B cell (primary cell): ENCODE data around the gene PSMB10. TPM values are rescaled to one million over a fixed set of nuclear protein-coding genes. Genes with fewer than 3 reads are reported as not detected.

Experiments
- ATAC-seq: fragments of 200-7000 bp; cut with Tn5 transposase; one replicate; pipeline ENCODE4 v1.10.0; 2021; ENCODE audit warnings: low read depth, mild to moderate bottlenecking, moderate number of reproducible peaks, moderate library complexity
- CTCF ChIA-PET: fragments of 350-600 bp; sonication (Branson Sonifier 250); formaldehyde crosslinking; loops from one replicate; lab custom pipeline; 2021; ENCODE audit warnings: antibody characterized with exemption, inconsistent platforms; lab: Charles Lee
- POLR2A ChIA-PET: fragments of 350-600 bp; sonication (Branson Sonifier 250); formaldehyde crosslinking; loops from one replicate; lab custom pipeline; 2021; ENCODE audit warnings: antibody characterized with exemption; lab: Charles Lee
- DNase-seq: peaks from one replicate; pipeline ENCODE4 v3.0.0; 2013
- H2AFZ ChIP-seq: 2 replicates; pipeline ENCODE4 v1.6.1; 2012; ENCODE audit warnings: mild to moderate bottlenecking, low read depth, low read length; ENCODE audit not compliant: insufficient read depth, poor library complexity, severe bottlenecking
- H3K27ac ChIP-seq, 2 donors: 1 replicate in 1 of 2; 2 replicates in 1 of 2; pipeline ENCODE4 v1.5.1; 2012 to 2013; ENCODE audit warnings: low read length in 2 of 2, mild to moderate bottlenecking in 2 of 2, moderate library complexity in 1 of 2
- H3K27me3 ChIP-seq, 4 experiments: fragments of 200-600 bp in 1 of 4; sonication (generic) in 1 of 4; replicated peaks in 1 of 4; 1 replicate in 2 of 4; 2 replicates in 2 of 4; pipeline versions ENCODE4 v1.6.1 to v1.7.0; 2013 to 2016; ENCODE audit warnings: low read length in 3 of 4, mild to moderate bottlenecking in 2 of 4, mixed read lengths in 1 of 4, moderate library complexity in 1 of 4; ENCODE audit not compliant: insufficient read depth in 4 of 4, control insufficient read depth in 3 of 4; ENCODE audit errors: control extremely low read depth in 1 of 4
- H3K36me3 ChIP-seq, 2 experiments: replicated peaks in 1 of 2; 1 replicate in 1 of 2; 2 replicates in 1 of 2; pipeline versions ENCODE4 v1.6.1 to v1.7.1; 2013; ENCODE audit warnings: low read length in 1 of 2; ENCODE audit not compliant: insufficient read depth in 2 of 2, control insufficient read depth in 1 of 2; ENCODE audit errors: control extremely low read depth in 1 of 2, extremely low read depth in 1 of 2
- H3K4me1 ChIP-seq, 2 donors: fragments of 200-600 bp in 1 of 2; sonication (generic) in 1 of 2; 1 replicate in 1 of 2; 2 replicates in 1 of 2; pipeline versions ENCODE4 v1.5.1 to v1.6.1; 2013 to 2017; ENCODE audit warnings: low read length in 2 of 2; ENCODE audit not compliant: control insufficient read depth in 2 of 2, insufficient read depth in 2 of 2
- H3K4me2 ChIP-seq: replicated peaks from 2 replicates; pipeline ENCODE3; 2012; ENCODE audit warnings: mild to moderate bottlenecking, low read depth, low read length; ENCODE audit not compliant: poor library complexity, severe bottlenecking
- H3K4me3 ChIP-seq, 5 experiments: fragments of 200-600 bp in 1 of 5; sonication (generic) in 1 of 5; 1 replicate in 3 of 5; 2 replicates in 2 of 5; pipeline versions ENCODE4 v1.5.1 to v1.7.0; 2011 to 2016; ENCODE audit warnings: low read length in 4 of 5, mild to moderate bottlenecking in 4 of 5, low read depth in 2 of 5, control low read depth in 1 of 5, moderate library complexity in 1 of 5; ENCODE audit not compliant: insufficient read depth in 1 of 5; ENCODE audit errors: control extremely low read depth in 1 of 5, extremely low read depth in 1 of 5
- H3K79me2 ChIP-seq: fragments of 200-600 bp; sonication (generic); one replicate; pipeline ENCODE4 v1.6.0; 2016; ENCODE audit warnings: low read length; ENCODE audit not compliant: control insufficient read depth, insufficient read depth
- H3K9ac ChIP-seq: fragments of 200-600 bp; sonication (generic); 2 replicates; pipeline ENCODE4 v1.6.1; 2017; ENCODE audit warnings: mild to moderate bottlenecking, low read length, moderate library complexity
- H3K9me3 ChIP-seq, 3 donors: one replicate each; pipeline versions ENCODE4 v1.6.1 to v1.7.1; 2013; ENCODE audit warnings: low read length in 2 of 3; ENCODE audit not compliant: control insufficient read depth in 2 of 3, insufficient read depth in 1 of 3; ENCODE audit errors: control extremely low read depth in 1 of 3
- H4K20me1 ChIP-seq: 2 replicates; pipeline ENCODE4 v1.6.0; 2012; ENCODE audit warnings: mild to moderate bottlenecking, low read length; ENCODE audit not compliant: insufficient read depth, control insufficient read depth, poor library complexity, severe bottlenecking
- H3K27ac Mint-ChIP-seq: one replicate; pipeline ENCODE4 v1.8.0; 2021; ENCODE audit warnings: mixed read lengths
- H3K27me3 Mint-ChIP-seq: one replicate; pipeline ENCODE4 v1.8.0; 2021; ENCODE audit warnings: mixed read lengths
- H3K4me1 Mint-ChIP-seq: one replicate; pipeline ENCODE4 v1.8.0; 2021; ENCODE audit warnings: mixed read lengths
- H3K4me3 Mint-ChIP-seq: one replicate; pipeline ENCODE4 v1.8.0; 2021; ENCODE audit warnings: mixed read lengths
- H3K9me3 Mint-ChIP-seq: one replicate; pipeline ENCODE4 v1.8.0; 2022; ENCODE audit warnings: mixed read lengths; ENCODE audit not compliant: insufficient read depth
- EZH2 ChIP-seq: IDR thresholded peaks from 2 replicates; pipeline ENCODE4 v1.6.1; 2012; ENCODE audit warnings: borderline replicate concordance, low read depth, mild to moderate bottlenecking, moderate library complexity, low read length; ENCODE audit not compliant: insufficient read depth, poor library complexity, severe bottlenecking
- WGBS: methylation state at CpG from one replicate; pipeline ENCODE4 v1.1.5; 2013; ENCODE audit warnings: missing lambda C conversion rate; ENCODE audit not compliant: insufficient coverage; 5-methylcytosine and 5-hydroxymethylcytosine counted together
- intact Hi-C: fragments of 100-400 bp; cut with micrococcal nuclease; formaldehyde crosslinking; loops from one replicate; pipeline ENCODE4 v1.10.0; 2022
- polyA plus RNA-seq: library from polyadenylated mRNA; depleted of rRNA; stranded (reverse); fragments of >200 nt; gene quantifications from 2 replicates; pipeline ENCODE4 v1.2.3, GENCODE V29; 2012
- total RNA-seq, 2 donors: library from RNA; stranded (reverse); fragments of 120-200 nt in 1 of 2; gene quantifications; 1 replicate in 1 of 2; 2 replicates in 1 of 2; pipeline versions ENCODE4 v1.2.3 to v1.2.4, GENCODE V29; 2013 to 2022
- TF ChIP-seq, protein P1 (sequence below): fragments of 200-600 bp; IDR thresholded peaks from one replicate; pipeline ENCODE4 v1.8.0; 2022; ENCODE audit warnings: antibody characterized with exemption, mild to moderate bottlenecking

The PSMB10 gene
- total and polyA plus RNA-seq, 2 donors (not counting 1 experiment from before 2014, with no cell fraction given), result 167 to 176 TPM

DNA sequence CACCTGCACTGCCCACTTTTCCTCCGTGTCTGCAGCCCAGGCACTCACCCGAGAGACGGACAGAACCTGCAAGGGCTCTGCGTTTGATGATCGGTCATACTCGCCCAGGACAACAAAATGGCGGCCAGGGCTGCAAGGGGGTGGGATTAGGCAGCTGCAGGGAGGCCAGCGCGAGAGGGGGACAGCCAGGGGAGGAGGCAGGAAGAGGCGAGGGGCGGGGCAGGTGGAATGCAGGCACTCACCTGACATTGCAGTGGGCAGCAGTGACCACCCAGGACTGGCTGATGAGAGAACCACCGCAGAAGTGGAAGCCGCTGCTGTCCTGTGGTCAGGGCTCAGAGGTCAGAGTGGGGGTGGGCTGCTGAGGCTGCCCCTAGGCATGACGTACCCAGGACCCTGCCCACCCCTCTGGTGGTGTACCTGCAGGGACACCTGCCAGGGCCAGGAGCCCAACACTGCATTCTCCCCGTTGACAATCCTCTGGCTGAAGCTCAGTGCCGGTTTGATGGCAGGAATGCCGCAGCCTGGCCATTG, 5.9 kb downstream of the PSMB10 start:
- Histone ChIP-seq H3K9ac (no peak overlapping the region), H3K36me3 (peaks cover 7 to 63% of the 10 kb centered on the region in 2 experiments), H3K9me3 (no peaks in the 10 kb centered on the region), H3K4me2 (no peak overlapping the region), H4K20me1 (peaks cover 59% of the 10 kb centered on the region), H3K27ac (no peak overlapping the region), H3K79me2 (peaks cover 35% of the 10 kb centered on the region), H3K4me1 (peaks cover 13 to 23% of the 10 kb centered on the region in 2 donors), H3K4me3 (no peak overlapping the region), H3K27me3 (no peaks in the 10 kb centered on the region), H2AFZ (no peak overlapping the region)
- TF ChIP-seq, protein P1, sequence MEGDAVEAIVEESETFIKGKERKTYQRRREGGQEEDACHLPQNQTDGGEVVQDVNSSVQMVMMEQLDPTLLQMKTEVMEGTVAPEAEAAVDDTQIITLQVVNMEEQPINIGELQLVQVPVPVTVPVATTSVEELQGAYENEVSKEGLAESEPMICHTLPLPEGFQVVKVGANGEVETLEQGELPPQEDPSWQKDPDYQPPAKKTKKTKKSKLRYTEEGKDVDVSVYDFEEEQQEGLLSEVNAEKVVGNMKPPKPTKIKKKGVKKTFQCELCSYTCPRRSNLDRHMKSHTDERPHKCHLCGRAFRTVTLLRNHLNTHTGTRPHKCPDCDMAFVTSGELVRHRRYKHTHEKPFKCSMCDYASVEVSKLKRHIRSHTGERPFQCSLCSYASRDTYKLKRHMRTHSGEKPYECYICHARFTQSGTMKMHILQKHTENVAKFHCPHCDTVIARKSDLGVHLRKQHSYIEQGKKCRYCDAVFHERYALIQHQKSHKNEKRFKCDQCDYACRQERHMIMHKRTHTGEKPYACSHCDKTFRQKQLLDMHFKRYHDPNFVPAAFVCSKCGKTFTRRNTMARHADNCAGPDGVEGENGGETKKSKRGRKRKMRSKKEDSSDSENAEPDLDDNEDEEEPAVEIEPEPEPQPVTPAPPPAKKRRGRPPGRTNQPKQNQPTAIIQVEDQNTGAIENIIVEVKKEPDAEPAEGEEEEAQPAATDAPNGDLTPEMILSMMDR, result no peak
- TF ChIP-seq EZH2, result no peak
- ChIA-PET POLR2A (interaction anchor here (0.5 to 0.6 kb wide), 2 partner anchors 159 to 262 kb away, joined by 3 to 5 read pairs; no protein-coding TSS in a partner anchor), CTCF (interaction anchor here (1.0 to 3.6 kb wide), 2 partner anchors 47 to 54 kb away, joined by 4 to 30 read pairs; partner anchors contain the start of gene NRN1L)
- Mint-ChIP-seq H3K27me3 (no peaks in the 10 kb centered on the region), H3K4me3 (no peak overlapping the region), H3K9me3 (no peaks in the 10 kb centered on the region), H3K27ac (no peak overlapping the region), H3K4me1 (peaks cover 28% of the 10 kb centered on the region)
- ATAC-seq, result no peak
- no peak for DNase-seq
- intact Hi-C loops, result no loop called here
- 97% methylated on average over 17 of the region's 17 CpGs for WGBS

DNA sequence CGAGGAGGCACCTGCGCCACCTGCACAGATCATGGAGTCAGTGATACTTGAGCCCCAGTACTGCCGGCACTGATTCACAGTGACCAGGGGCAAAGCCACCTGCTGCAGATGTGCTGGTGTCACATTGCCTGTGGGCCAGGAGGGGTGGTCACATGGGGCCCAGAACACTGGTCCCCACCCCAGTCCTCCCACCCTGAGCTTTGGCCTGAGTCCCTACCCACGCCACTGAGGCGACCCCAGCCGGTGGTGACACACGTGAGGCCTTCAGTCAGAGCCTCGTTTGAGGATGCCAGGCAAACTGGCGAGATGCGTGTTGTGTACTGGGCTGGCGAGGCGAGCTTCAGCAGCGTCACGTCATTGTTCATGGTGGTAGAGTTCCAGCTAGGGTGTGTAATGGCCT, 6.5 kb downstream of the PSMB10 start:
- no peak for DNase-seq
- Histone ChIP-seq H3K9me3 (no peaks in the 10 kb centered on the region), H3K27me3 (no peaks in the 10 kb centered on the region), H3K36me3 (peaks cover 7 to 61% of the 10 kb centered on the region in 2 experiments), H3K79me2 (peaks cover 30% of the 10 kb centered on the region), H2AFZ (no peak overlapping the region), H3K4me3 (no peak overlapping the region), H3K27ac (no peak overlapping the region), H3K4me1 (peaks cover 13 to 23% of the 10 kb centered on the region in 2 donors), H3K9ac (no peak overlapping the region), H3K4me2 (no peak overlapping the region), H4K20me1 (peaks cover 53% of the 10 kb centered on the region)
- TF ChIP-seq EZH2, result no peak
- TF ChIP-seq, protein P1, result no peak
- Mint-ChIP-seq H3K9me3 (no peaks in the 10 kb centered on the region), H3K4me3 (no peak overlapping the region), H3K4me1 (peaks cover 28% of the 10 kb centered on the region), H3K27me3 (no peaks in the 10 kb centered on the region), H3K27ac (no peak overlapping the region)
- ChIA-PET POLR2A (interaction anchor here (0.5 to 0.6 kb wide), 2 partner anchors 159 to 262 kb away, joined by 3 to 5 read pairs; no protein-coding TSS in a partner anchor), CTCF (interaction anchor here (1.0 to 3.6 kb wide), 3 partner anchors 47 to 247 kb away, joined by 3 to 30 read pairs (median 4); partner anchors contain the start of gene NRN1L)
- no peak for ATAC-seq
- 95% methylated on average over 13 of the region's 14 CpGs for WGBS
- intact Hi-C loops, result no loop called here
